CD4-positive, alpha-beta memory T cell (primary cell): Measurements from ENCODE around the gene SORT1. TPM values are rescaled to one million over a fixed set of nuclear protein-coding genes. Genes with fewer than 3 reads are reported as not detected.

Experiments
- CTCF ChIA-PET: fragments of 350-600 bp; sonication (Branson Sonifier 250); formaldehyde crosslinking; loops from one replicate; lab custom pipeline; 2021; ENCODE audit warnings: inconsistent platforms; ENCODE audit not compliant: partially characterized antibody; lab: Charles Lee
- POLR2A ChIA-PET: fragments of 350-600 bp; sonication (Branson Sonifier 250); formaldehyde crosslinking; loops from one replicate; lab custom pipeline; 2021; ENCODE audit not compliant: partially characterized antibody; lab: Charles Lee
- DNase-seq, 5 donors: peaks; one replicate each; pipeline versions ENCODE4 v3.0.0 to v3.0.0-alpha.2; 2020 to 2022; ENCODE audit warnings: mixed read lengths in 1 of 5
- H3K27ac ChIP-seq: one replicate; pipeline ENCODE4 v1.7.0; 2013; ENCODE audit warnings: low read depth, low read length
- H3K27me3 ChIP-seq: 2 replicates; pipeline ENCODE4 v1.7.0; 2013; ENCODE audit warnings: mild to moderate bottlenecking, low read length, moderate library complexity; ENCODE audit not compliant: insufficient read depth
- H3K36me3 ChIP-seq: 2 replicates; pipeline ENCODE4 v1.7.0; 2013; ENCODE audit warnings: mild to moderate bottlenecking, low read length, moderate library complexity; ENCODE audit not compliant: insufficient read depth
- H3K4me1 ChIP-seq: 2 replicates; pipeline ENCODE4 v1.7.0; 2013; ENCODE audit warnings: mild to moderate bottlenecking, low read length, moderate library complexity; ENCODE audit not compliant: insufficient read depth
- H3K4me3 ChIP-seq, 2 donors: one replicate each; pipeline ENCODE4 v1.7.0; 2013; ENCODE audit warnings: low read length in 2 of 2, mild to moderate bottlenecking in 1 of 2
- H3K9me3 ChIP-seq, 2 donors: one replicate each; pipeline ENCODE4 v1.7.0; 2013; ENCODE audit warnings: low read length in 2 of 2, control low read depth in 1 of 2; ENCODE audit not compliant: control insufficient read depth in 1 of 2
- H3K27ac Mint-ChIP-seq, 7 donors: one replicate each; pipeline ENCODE4 v1.8.0; 2020 to 2021; ENCODE audit warnings: mixed read lengths in 7 of 7, mild to moderate bottlenecking in 6 of 7, inconsistent platforms in 3 of 7, moderate library complexity in 3 of 7
- H3K27me3 Mint-ChIP-seq, 2 donors: one replicate each; pipeline ENCODE4 v1.8.0; 2020 to 2021; ENCODE audit warnings: mixed read lengths in 2 of 2
- H3K36me3 Mint-ChIP-seq, 2 donors: one replicate each; pipeline ENCODE4 v1.8.0; 2020 to 2021; ENCODE audit warnings: mixed read lengths in 2 of 2, inconsistent platforms in 1 of 2, mild to moderate bottlenecking in 1 of 2
- H3K4me1 Mint-ChIP-seq, 4 donors: one replicate each; pipeline ENCODE4 v1.8.0; 2020 to 2021; ENCODE audit warnings: mixed read lengths in 4 of 4, mild to moderate bottlenecking in 1 of 4
- H3K4me3 Mint-ChIP-seq, 8 donors: one replicate each; pipeline ENCODE4 v1.8.0; 2020 to 2021; ENCODE audit warnings: mixed read lengths in 8 of 8, mild to moderate bottlenecking in 7 of 8, moderate library complexity in 6 of 8, inconsistent platforms in 3 of 8
- H3K9me3 Mint-ChIP-seq, 8 donors: one replicate each; pipeline ENCODE4 v1.8.0; 2020 to 2021; ENCODE audit warnings: mixed read lengths in 8 of 8, mild to moderate bottlenecking in 5 of 8, inconsistent platforms in 3 of 8, moderate library complexity in 1 of 8
- intact Hi-C: fragments of 100-400 bp; cut with micrococcal nuclease; formaldehyde crosslinking; loops from one replicate; pipeline ENCODE4 v1.15.1; 2023
- polyA plus RNA-seq, 2 donors: library from polyadenylated mRNA; unstranded; fragments of 300-500 nt; fragmentation: Illumina TruSeq; gene quantifications; one replicate each; pipeline ENCODE4 v1.2.3, GENCODE V29; 2021
- total RNA-seq, 2 experiments: library from RNA; stranded (reverse); gene quantifications; one replicate each; pipeline ENCODE4 v1.2.3, GENCODE V29; 2021

SORT1 gene
- total and polyA plus RNA-seq, 4 experiments from 2014 or later: 0.69 to 0.93 TPM; not detected in 2

DNA sequence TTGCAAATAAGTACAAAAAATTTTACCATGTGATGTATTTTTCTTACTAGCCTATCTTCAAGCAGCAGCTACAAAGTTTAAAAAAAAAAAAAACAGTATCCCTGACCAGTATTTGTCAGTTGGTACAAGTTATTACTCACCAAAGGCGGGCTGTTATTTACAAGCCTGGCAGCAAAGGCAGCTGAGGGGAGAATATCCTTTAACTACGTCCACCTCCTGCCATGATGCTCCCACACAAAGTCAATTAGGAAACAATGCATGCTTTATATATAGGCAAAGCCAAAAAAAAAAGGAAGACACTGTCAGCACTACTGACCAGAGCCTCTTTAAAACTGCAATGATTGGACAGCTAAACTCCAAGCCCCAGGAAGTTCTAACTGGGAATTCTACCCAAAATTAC is 14.8 kb upstream of the SORT1 start:
- Mint-ChIP-seq H3K27me3 (no peaks in the 10 kb centered on the region), H3K4me3 (no peak overlapping the region), H3K36me3 (peaks cover 79 to 88% of the 10 kb centered on the region in 2 donors), H3K4me1 (peaks cover 28 to 50% (median 37%) of the 10 kb centered on the region in 4 donors), H3K27ac (peak overlapping the region in 2 of 7 donors; percentile 61 to 77), H3K9me3 (no peaks in the 10 kb centered on the region)
- Histone ChIP-seq H3K4me1 (peaks cover 4% of the 10 kb centered on the region), H3K9me3 (no peaks in the 10 kb centered on the region), H3K27me3 (no peaks in the 10 kb centered on the region), H3K36me3 (peaks cover 83% of the 10 kb centered on the region), H3K4me3 (no peak overlapping the region), H3K27ac (no peak overlapping the region)
- ChIA-PET POLR2A (interaction anchor here (0.7 kb wide), 1 partner anchor 120 kb away, joined by 3 read pairs; no protein-coding TSS in a partner anchor), CTCF (interaction anchor here (0.8 to 2.2 kb wide), 4 partner anchors 10 to 151 kb away, joined by 4 to 9 read pairs (median 4); no protein-coding TSS in a partner anchor)
- intact Hi-C loops: no loop called here
- DNase-seq: no peak

DNA sequence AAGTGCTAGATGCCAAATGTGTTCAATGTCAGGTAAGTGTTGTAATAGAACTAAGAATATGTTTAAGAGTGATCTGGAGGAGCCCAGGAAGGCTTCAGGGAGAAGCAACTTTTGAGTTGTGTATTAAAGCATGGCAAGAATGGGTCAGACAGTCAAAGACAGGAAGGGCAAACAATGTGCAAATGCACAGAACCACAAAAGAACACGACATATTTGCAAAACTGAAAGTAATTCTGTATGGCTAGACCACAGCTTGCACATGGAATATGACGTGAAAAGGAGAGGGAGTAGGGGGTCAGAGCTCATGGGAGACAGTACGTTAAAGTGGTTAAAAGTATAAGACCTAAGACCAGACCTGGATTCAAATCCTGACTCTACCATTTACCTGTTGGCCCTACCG is 7.1 kb upstream of the SORT1 start:
- POLR2A ChIA-PET: no interaction called here
- Mint-ChIP-seq H3K9me3 (no peaks in the 10 kb centered on the region), H3K4me3 (peak overlapping the region in 4 of 8 donors; percentile 0 to 63 (median 27)), H3K36me3 (peaks cover 43 to 69% of the 10 kb centered on the region in 2 donors), H3K27me3 (no peaks in the 10 kb centered on the region), H3K4me1 (peaks cover 12 to 31% (median 17%) of the 10 kb centered on the region in 4 donors), H3K27ac (peak overlapping the region; percentile 4 to 84 (median 71))
- Histone ChIP-seq H3K4me1 (peaks cover 10% of the 10 kb centered on the region), H3K9me3 (no peaks in the 10 kb centered on the region), H3K27me3 (no peaks in the 10 kb centered on the region), H3K4me3 (no peak overlapping the region), H3K27ac (no peak overlapping the region), H3K36me3 (peaks cover 59% of the 10 kb centered on the region)
- CTCF ChIA-PET: interaction anchor here (1.7 kb wide), 1 partner anchor 128 kb away, joined by 7 read pairs; no protein-coding TSS in a partner anchor
- DNase-seq: no peak
- intact Hi-C loops: no loop called here

DNA sequence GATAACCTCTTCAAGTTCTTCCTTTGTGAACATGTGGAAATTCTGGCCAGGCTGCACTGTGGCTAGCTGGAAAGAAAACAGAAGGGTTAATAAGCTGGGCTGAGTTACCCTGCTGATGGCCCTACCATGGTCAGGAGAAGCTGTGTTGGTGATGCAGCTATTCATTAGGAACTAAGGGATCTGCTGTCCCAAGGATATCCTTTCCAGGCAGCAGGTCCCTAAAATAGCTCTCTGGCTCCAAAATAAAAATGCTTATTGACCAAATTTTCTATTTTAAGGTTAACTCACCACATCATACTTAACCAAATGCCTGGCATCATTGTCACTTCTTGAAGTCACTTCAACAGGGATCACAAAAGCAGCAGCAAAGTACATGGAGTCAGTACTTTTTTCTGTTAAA is 4.3 kb upstream of the SORT1 start:
- peaks cover 39% of the 10 kb centered on the region for H3K36me3 ChIP-seq
- no peak overlapping the region for H3K27ac ChIP-seq
- Mint-ChIP-seq H3K9me3 (no peaks in the 10 kb centered on the region), H3K4me3 (no peak overlapping the region), H3K27me3 (peaks cover 7 to 8% of the 10 kb centered on the region in 2 donors), H3K27ac (no peak overlapping the region), H3K36me3 (peaks cover 27 to 48% of the 10 kb centered on the region in 2 donors), H3K4me1 (peaks cover 13 to 30% (median 20%) of the 10 kb centered on the region in 4 donors)
- H3K9me3 ChIP-seq: no peaks in the 10 kb centered on the region
- DNase-seq: no peak
- intact Hi-C loops: no loop called here
- POLR2A ChIA-PET: interaction anchor here (1.0 kb wide), 2 partner anchors 23 to 118 kb away, joined by 3 read pairs; no protein-coding TSS in a partner anchor
- no peak overlapping the region for H3K4me3 ChIP-seq
- H3K4me1 ChIP-seq: peaks cover 19% of the 10 kb centered on the region
- CTCF ChIA-PET: interaction anchor here (0.7 to 9.0 kb wide), 9 partner anchors 10 to 238 kb away, joined by 3 to 193 read pairs (median 4); partner anchors contain the start of gene PSRC1
- peaks cover 10% of the 10 kb centered on the region for H3K27me3 ChIP-seq

DNA sequence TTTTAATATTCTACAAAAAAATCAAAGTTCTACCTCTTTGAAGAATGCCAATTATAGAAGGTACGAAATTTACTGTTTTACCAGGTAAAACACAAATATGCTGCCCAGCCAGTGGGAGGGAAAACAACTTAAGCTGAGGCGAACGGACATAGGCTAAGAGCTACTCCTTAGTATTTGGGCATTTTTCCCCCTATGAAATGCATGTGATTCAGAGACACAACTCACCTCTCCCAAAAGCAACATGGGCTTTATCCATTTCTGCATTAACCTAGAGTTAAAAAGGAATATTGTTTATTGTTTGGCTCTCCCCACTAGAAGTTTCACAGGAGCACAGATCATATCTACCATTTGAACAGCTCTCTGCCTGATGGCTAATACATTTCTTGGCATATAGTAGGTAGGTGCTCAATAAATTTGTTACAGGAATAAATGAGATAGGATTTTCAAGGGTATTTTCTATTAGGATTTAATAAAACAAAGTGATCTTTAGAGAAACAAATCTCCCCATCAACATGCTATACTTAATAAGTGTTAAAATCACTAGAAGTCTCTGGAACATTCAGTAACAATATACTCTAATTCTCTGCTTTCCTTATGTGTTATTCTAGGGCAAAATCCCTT is 2.4 kb upstream of the SORT1 start:
- Mint-ChIP-seq H3K4me1 (peaks cover 11 to 22% (median 15%) of the 10 kb centered on the region in 4 donors), H3K4me3 (no peak overlapping the region), H3K27ac (peak overlapping the region in 1 of 7 donors; percentile 64), H3K27me3 (peaks cover 20 to 23% of the 10 kb centered on the region in 2 donors), H3K36me3 (peaks cover 15 to 33% of the 10 kb centered on the region in 2 donors), H3K9me3 (no peaks in the 10 kb centered on the region)
- CTCF ChIA-PET: interaction anchor here (0.8 to 9.0 kb wide), 11 partner anchors 8 to 140 kb away, joined by 3 to 193 read pairs (median 5); partner anchors contain the start of gene PSRC1
- H3K4me3 ChIP-seq: no peak overlapping the region
- DNase-seq: no peak
- no peaks in the 10 kb centered on the region for H3K9me3 ChIP-seq
- H3K27ac ChIP-seq: no peak overlapping the region
- intact Hi-C loops: no loop called here
- H3K27me3 ChIP-seq: peaks cover 25% of the 10 kb centered on the region
- POLR2A ChIA-PET: interaction anchor here (0.9 to 3.2 kb wide), 3 partner anchors 117 to 160 kb away, joined by 4 to 13 read pairs (median 9); partner anchors contain the start of gene PSRC1
- H3K4me1 ChIP-seq: peaks cover 21% of the 10 kb centered on the region
- H3K36me3 ChIP-seq: peaks cover 30% of the 10 kb centered on the region

DNA sequence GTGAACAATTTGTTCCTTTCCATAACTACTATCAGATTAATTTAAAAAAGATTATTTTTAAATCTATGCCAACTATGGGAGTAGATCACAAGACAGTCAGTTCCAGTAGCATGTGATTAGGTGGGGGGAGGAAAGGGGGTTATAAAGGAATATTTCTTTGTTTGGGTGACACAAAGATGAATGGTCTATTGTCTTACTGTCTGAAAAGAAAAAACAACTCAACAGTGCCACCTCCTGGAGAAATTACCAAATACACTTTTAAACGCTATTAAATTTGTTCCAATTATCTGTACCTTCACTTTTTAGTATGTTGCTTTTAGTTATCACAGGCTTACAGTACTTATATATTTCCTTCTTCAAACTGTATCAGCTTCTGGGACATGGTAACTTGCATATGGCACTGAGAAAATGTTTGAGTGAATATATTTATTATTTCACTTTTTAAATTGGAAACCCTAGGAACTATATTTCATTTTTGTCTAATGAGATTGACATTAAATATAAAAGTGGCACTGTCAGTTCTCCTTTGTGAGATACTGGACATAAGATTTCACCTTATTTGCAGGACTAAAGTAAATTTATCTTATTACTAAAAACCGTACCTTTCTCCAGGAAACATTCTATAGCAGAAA is 1.7 kb upstream of the SORT1 start:
- Mint-ChIP-seq H3K4me1 (peaks cover 5 to 15% (median 9%) of the 10 kb centered on the region in 4 donors), H3K36me3 (peaks cover 9 to 26% of the 10 kb centered on the region in 2 donors), H3K27me3 (peaks cover 25 to 28% of the 10 kb centered on the region in 2 donors), H3K27ac (peak overlapping the region in 2 of 7 donors; percentile 11 to 29), H3K4me3 (peak overlapping the region in 6 of 8 donors; percentile 58 to 78 (median 71)), H3K9me3 (no peaks in the 10 kb centered on the region)
- Histone ChIP-seq H3K27me3 (peaks cover 32% of the 10 kb centered on the region), H3K4me3 (no peak overlapping the region), H3K27ac (no peak overlapping the region), H3K36me3 (peaks cover 25% of the 10 kb centered on the region), H3K4me1 (peaks cover 14% of the 10 kb centered on the region), H3K9me3 (no peaks in the 10 kb centered on the region)
- ChIA-PET CTCF (interaction anchor here (0.7 to 9.0 kb wide), 15 partner anchors 8 to 186 kb away, joined by 3 to 193 read pairs (median 4); partner anchors contain the start of genes PSRC1 and SARS1), POLR2A (interaction anchor here (0.9 to 3.2 kb wide), 3 partner anchors 116 to 159 kb away, joined by 4 to 13 read pairs (median 9); partner anchors contain the start of gene PSRC1)
- intact Hi-C loops: loop anchor here (1.0 kb wide), 5 partner anchors 116 to 198 kb away; partner anchors contain the start of gene PSRC1
- DNase-seq: peak in 4 of 5 donors; percentile 47 to 59 (median 57)

DNA sequence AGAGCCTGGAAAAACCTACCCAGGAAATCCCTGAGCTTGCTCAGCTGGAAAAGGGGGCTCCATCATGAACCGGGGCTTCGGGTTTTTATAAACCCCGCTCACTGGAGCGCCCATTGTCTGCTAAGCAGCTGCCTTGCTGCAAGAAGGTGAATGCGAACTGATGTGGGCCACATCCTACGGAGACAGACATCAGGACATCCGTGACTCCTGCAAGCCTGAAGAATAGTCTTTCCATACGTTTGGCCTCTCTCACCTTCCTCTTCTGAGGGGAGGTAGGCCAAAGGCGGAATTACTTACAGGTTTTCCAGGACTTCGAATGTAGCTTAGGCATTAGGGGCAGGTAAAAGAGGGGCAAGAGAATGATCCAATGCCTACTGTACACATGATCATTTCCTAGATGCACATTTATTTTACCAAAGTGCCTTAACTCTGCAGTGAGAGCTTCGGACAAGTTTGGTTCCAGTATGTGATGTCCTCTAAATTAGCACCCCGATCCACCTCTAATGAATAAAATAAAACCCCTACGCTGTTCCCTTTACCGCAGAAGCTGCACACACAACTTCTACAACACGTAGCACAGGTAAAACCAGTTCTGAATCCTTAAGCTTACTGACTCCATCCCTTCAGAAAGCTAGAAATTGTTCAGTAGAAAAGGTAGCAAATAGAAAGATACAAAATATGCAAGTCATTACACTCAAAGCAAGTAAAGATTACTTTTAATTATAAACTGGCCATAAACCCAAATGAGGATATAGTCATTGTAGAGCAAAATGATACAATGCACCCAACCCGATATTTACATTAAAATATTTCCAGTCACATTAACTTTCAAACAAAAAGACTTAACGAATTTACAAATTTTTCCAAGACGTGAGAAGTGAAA is 866 bp upstream of the SORT1 start:
- no peak overlapping the region for H3K27ac ChIP-seq
- no peaks in the 10 kb centered on the region for H3K9me3 Mint-ChIP-seq
- H3K4me3 Mint-ChIP-seq: peak overlapping the region; percentile 69 to 84 (median 76)
- DNase-seq: no peak
- H3K4me1 ChIP-seq: peaks cover 14% of the 10 kb centered on the region
- ChIA-PET POLR2A (interaction anchor here (0.6 to 3.2 kb wide), 4 partner anchors 28 to 486 kb away, joined by 3 to 15 read pairs (median 11); partner anchors contain the start of genes PSMA5 and PSRC1), CTCF (interaction anchor here (0.6 to 9.0 kb wide), 15 partner anchors 8 to 268 kb away, joined by 3 to 193 read pairs (median 4); partner anchors contain the start of genes PSRC1 and SARS1)
- H3K4me1 Mint-ChIP-seq: peaks cover 5 to 15% (median 9%) of the 10 kb centered on the region in 4 donors
- H3K9me3 ChIP-seq: no peaks in the 10 kb centered on the region
- H3K27me3 Mint-ChIP-seq: peaks cover 29 to 30% of the 10 kb centered on the region in 2 donors
- H3K27me3 ChIP-seq: peaks cover 34% of the 10 kb centered on the region
- H3K36me3 ChIP-seq: peaks cover 24% of the 10 kb centered on the region
- H3K27ac Mint-ChIP-seq: no peak overlapping the region
- H3K4me3 ChIP-seq: no peak overlapping the region
- peaks cover 9 to 22% of the 10 kb centered on the region in 2 donors for H3K36me3 Mint-ChIP-seq
- intact Hi-C loops: loop anchor here (1.0 kb wide), 5 partner anchors 115 to 197 kb away; partner anchors contain the start of gene PSRC1
